ENCODE measurements around the gene EEF1AKMT3.

GRCh38 chr12:57751788-57752667 lies 20.4 kb upstream of the EEF1AKMT3 start, which contains the start of gene CDK4:
- TF ChIP-seq EZH2 (IDR thresholded peaks at IDR 0.05; ENCODE audit: insufficient read depth, poor library complexity, severe bottlenecking) (no peak), EZH2phosphoT487 (IDR thresholded peaks at IDR 0.05; ENCODE audit: insufficient read depth, low read depth) (no peak)
